Esophagus (tissue), 2 donors: ENCODE results near the gene DUOX1. TPM values are rescaled to one million over a fixed set of nuclear protein-coding genes. Genes with fewer than 3 reads are reported as not detected.
"Not testable (repeated sequence)": the region's sequence is repeated elsewhere in the genome, so short reads cannot be mapped to it uniquely, and the experiment has no call there.

Experiments used
- H3K27ac ChIP-seq, 2 donors: one replicate each; pipeline ENCODE4 v1.5.1; 2013; ENCODE audit warnings: low read depth in 2 of 2, mild to moderate bottlenecking in 2 of 2, inconsistent platforms in 1 of 2, low read length in 1 of 2, moderate library complexity in 1 of 2
- H3K27me3 ChIP-seq, 2 donors: one replicate each; pipeline ENCODE4 v1.6.1; 2013; ENCODE audit warnings: low read length in 2 of 2, control low read depth in 1 of 2, mild to moderate bottlenecking in 1 of 2; ENCODE audit not compliant: insufficient read depth in 2 of 2, control insufficient read depth in 1 of 2
- H3K36me3 ChIP-seq, 2 donors: one replicate each; pipeline ENCODE4 v1.6.1; 2013; ENCODE audit warnings: low read length in 1 of 2; ENCODE audit not compliant: control insufficient read depth in 2 of 2, insufficient read depth in 2 of 2
- H3K4me1 ChIP-seq, 2 donors: one replicate each; pipeline ENCODE4 v1.6.1; 2013; ENCODE audit warnings: low read length in 1 of 2; ENCODE audit not compliant: control insufficient read depth in 2 of 2, insufficient read depth in 2 of 2
- H3K4me3 ChIP-seq, 2 donors: one replicate each; pipeline ENCODE4 v1.5.1; 2013; ENCODE audit warnings: low read length in 2 of 2, mild to moderate bottlenecking in 2 of 2, low read depth in 1 of 2, moderate library complexity in 1 of 2
- H3K9me3 ChIP-seq, 2 donors: one replicate each; pipeline ENCODE4 v1.6.1; 2013; ENCODE audit warnings: mild to moderate bottlenecking in 2 of 2, low read depth in 1 of 2, low read length in 1 of 2, moderate library complexity in 1 of 2; ENCODE audit not compliant: control insufficient read depth in 2 of 2, insufficient read depth in 1 of 2
- WGBS, 2 donors: extraction: QIAGEN DNeasy Blood & Tissue Kit; methylation state at CpG; one replicate each; pipeline ENCODE4 v1.1.7; 2013; 5-methylcytosine and 5-hydroxymethylcytosine counted together
- polyA plus RNA-seq, 2 donors: library from polyadenylated mRNA; stranded (reverse); fragments of 200-250 nt; gene quantifications; one replicate each; pipeline ENCODE4 v1.2.3, GENCODE V29; 2013
- donor health status: healthy with polysubstance abuse.
- donor health status: Bipolar disorder and iron deficiency.

The DUOX1 gene
- polyA plus RNA-seq, 2 donors = 64.7 to 111 TPM

DNA sequence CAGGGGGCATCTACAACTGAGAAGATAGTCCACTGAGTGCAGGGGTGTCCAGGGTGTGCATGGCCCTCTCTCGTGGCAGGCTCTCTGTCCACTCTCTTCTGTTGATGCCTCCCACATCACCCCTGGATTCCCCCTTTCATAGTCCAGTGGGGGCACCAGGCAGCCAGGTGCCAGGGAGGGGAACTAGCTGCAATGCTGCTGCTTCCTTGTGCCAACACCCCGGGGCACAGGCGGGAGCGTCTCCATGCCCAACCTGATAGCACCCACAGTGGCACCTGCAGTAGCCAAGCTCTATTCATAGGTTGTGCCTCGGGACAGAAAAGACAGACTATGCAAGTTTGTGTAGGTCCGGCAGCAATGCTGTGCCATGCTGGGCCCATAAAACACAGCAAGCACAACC is 27.6 kb upstream of the DUOX1 start:
- H3K27ac ChIP-seq = no peak overlapping the region
- no peak overlapping the region for H3K4me3 ChIP-seq
- peaks cover 0 to 3% of the 10 kb centered on the region in 2 donors for H3K36me3 ChIP-seq
- H3K9me3 ChIP-seq = no peaks in the 10 kb centered on the region
- no peaks in the 10 kb centered on the region for H3K27me3 ChIP-seq
- 78 to 81% methylated on average over 6 of the region's 6 CpGs for WGBS, 2 donors
- H3K4me1 ChIP-seq = peaks cover 0 to 4% of the 10 kb centered on the region in 2 donors

DNA sequence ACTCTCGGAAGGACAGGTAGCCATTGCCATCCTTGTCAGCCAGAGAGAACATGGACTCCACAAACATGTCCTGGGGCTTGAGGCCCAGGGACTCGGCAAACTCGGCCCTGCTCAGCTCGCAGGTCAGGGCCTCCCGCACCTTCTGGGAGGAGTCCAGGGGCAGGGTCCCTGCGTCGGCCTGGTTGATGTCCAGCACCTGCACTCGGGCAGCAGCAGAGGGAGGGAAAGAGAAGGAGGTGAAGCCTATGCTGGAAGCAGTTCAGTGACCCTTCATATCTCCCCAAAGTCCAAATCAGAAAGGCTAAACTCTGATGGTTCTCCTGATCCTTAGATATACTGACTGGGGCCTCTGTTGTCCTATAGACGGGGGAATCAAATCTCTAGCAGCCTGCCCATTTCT is 25.6 kb upstream of the DUOX1 start:
- WGBS, 2 donors = 86 to 96% methylated on average over 9 of the region's 9 CpGs
- not testable (repeated sequence) for H3K27ac ChIP-seq, H3K4me3 ChIP-seq, H3K36me3 ChIP-seq, H3K4me1 ChIP-seq, H3K27me3 ChIP-seq, H3K9me3 ChIP-seq

DNA sequence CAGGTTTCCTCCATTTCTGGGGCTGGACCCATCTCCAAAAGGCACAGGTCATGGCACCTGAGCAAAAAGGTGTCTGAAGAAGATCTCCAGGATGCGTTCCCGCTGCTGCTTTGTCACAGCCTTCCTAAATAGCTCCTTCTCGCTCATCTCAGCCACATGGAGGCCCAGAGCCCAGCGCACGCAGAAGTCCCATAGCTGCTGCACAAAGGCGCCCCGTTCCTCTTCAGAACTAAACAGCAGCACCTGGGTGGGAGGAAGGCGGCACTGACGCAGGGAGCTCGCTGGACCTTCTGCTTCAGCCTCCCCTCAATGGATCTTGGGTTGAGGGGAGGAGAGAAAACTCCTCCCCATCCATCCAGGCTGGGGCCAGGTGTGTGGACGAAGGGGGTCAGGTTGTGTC is 24.2 kb upstream of the DUOX1 start:
- Histone ChIP-seq H3K4me3 (no peak overlapping the region), H3K4me1 (peaks cover 0 to 4% of the 10 kb centered on the region in 2 donors), H3K9me3 (no peaks in the 10 kb centered on the region), H3K27ac (no peak overlapping the region), H3K27me3 (no peaks in the 10 kb centered on the region), H3K36me3 (peaks cover 0 to 3% of the 10 kb centered on the region in 2 donors)
- WGBS, 2 donors = 90 to 92% methylated on average over 11 of the region's 11 CpGs

DNA sequence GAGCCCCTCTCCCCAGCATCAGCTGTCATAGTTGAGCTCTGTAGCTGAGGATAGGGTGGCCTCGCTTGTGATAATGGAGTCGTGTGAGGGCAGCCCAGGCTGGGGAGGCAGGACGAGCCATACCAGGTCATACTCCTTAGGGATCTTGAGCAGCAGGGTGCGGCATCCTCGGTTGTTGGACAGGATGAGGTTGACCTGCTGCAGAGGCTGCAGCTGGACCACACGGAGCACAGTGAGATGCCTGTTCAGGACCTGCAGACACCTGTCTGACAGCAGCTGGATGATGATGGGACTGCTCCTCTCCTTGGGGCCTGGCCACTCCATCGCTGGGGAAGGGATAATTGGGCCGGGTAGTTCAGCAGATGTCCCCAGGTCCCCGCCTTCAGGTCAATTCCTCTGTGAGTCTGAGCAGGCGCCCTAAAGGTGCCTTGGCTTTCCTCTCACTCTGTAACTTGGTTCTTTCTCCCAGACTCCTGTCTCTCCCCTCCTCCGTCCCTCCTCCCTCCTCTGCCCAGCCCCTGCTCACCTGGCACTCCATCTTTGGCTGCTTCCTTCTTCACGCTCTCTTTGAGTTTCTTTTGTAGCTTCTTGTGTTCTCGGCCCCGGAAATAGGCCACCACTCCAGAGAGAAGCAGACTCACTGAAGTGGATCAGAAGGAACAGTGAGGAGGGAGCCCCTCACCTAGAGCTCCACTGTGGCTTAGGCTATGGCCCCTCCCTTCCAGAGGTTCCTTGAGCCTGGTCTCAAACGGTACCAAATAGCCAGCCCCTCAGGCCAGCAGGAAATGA is 23.6 kb upstream of the DUOX1 start:
- H3K36me3 ChIP-seq = peaks cover 0 to 3% of the 10 kb centered on the region in 2 donors
- 80 to 82% methylated on average over 15 of the region's 15 CpGs for WGBS, 2 donors

DNA sequence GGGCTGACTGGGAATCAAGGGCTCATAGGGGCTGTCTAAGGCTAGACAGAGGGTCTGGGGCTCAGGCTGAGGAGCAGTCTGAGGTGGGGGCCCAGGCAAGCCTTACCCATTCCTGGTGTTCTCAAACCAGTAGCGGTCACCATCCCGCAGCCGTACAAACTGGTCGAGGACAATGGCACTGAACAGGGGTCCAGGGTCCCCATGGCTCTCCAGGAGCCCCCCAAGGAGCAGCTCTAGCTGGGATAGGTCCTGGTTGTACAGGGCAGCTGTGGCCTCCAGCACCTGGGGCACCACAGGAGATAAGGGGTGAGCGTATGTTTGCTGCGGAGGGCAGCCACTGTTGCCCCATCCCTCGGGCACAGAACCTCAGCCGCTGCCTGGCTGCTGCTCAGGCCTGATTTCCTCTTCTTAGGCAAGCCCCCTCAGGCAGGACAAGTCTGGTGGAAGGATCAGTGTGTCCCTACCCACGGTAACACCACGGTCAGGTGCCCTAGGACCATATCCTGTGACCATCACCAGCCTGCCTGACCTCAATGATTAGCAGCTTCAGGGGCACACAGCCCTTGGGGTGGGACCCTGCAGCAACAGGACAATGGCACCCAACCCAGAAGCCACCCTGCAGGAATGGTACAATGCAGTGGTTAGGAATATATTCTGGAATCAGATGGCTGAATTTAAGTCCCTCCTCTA is 21.7 kb upstream of the DUOX1 start:
- Histone ChIP-seq H3K27ac (no peak overlapping the region), H3K4me3 (no peak overlapping the region), H3K9me3 (peaks cover 0 to 3% of the 10 kb centered on the region in 2 donors), H3K4me1 (peaks cover 0 to 9% of the 10 kb centered on the region in 2 donors), H3K36me3 (peaks cover 0 to 3% of the 10 kb centered on the region in 2 donors), H3K27me3 (peaks cover 0 to 8% of the 10 kb centered on the region in 2 donors)
- 91 to 92% methylated on average over 10 of the region's 10 CpGs for WGBS, 2 donors

More for the DNA sequence above, 23.6 kb upstream of the DUOX1 start:
- H3K9me3 ChIP-seq = no peaks in the 10 kb centered on the region
- H3K27ac ChIP-seq = no peak overlapping the region
- H3K4me3 ChIP-seq = no peak overlapping the region
- peaks cover 0 to 4% of the 10 kb centered on the region in 2 donors for H3K4me1 ChIP-seq
- no peaks in the 10 kb centered on the region for H3K27me3 ChIP-seq

DNA sequence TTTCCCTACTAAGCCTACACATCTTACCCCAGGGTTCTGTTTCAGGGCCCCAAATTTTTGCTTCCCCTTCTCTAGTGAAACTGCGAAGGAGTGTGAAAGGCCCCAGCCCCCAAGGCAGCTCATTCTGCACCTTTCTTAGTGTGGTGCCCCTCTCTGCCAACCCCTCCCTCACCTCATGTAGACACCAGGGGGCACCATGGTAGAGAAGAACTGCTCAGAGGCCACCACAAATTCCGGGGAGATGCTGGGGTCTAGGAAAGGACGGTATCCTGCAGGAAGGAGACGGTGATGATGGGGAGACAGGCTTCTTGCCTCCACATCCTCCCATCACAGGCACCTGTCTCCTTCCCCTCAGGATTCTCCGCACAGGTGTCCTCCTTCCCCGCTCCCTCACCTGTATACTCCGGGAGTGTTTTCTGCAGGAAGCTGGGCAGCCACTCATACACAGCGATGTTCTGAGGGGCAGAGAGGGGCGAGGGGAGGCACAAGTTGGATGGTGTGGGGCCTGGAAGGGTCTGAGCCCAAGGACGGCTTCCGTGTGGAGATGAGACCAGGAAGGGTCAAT is 19.5 kb upstream of the DUOX1 start:
- H3K4me3 ChIP-seq = no peak overlapping the region
- H3K27ac ChIP-seq = no peak overlapping the region
- H3K27me3 ChIP-seq = peaks cover 0 to 18% of the 10 kb centered on the region in 2 donors
- peaks cover 0 to 3% of the 10 kb centered on the region in 2 donors for H3K36me3 ChIP-seq
- 56 to 60% methylated on average over 11 of the region's 11 CpGs for WGBS, 2 donors
- H3K9me3 ChIP-seq = peaks cover 0 to 3% of the 10 kb centered on the region in 2 donors
- peaks cover 6 to 25% of the 10 kb centered on the region in 2 donors for H3K4me1 ChIP-seq

DNA sequence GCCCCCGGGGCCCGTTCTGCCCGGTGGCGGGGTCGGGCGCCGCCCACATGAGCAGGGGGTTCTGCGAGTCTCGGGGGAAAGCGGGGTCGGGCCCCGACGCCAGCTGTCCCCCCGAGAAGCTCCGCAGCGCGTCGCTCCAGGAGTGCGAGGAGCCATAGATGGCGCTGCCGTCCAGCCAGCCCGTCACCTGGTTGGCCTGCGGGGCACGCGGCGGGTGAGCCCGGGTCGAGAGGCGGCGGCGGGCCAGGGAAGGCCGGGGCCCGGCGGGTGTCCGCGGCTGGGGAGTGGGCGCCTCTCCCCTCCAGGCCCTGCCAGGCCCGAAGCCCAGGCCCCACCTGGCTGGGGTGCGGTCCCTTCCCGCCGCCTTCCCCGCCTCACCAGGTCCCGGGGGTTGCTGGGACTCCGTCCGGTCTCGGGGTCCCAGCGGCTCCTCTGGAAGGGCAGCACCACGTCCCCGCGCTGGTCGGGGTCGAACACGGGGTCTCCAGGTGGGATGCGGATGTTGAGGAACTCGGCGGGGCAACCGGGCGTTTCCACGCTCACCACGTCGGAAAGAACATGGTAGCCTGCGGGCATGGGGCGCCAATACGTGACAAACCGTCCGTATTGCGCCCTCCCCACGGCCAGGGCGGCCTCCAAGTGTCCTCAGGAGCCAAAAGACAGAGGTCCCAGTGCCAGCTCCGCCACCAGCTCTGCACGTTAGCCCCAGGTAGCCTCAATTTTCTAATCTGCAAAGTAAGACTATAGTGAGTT is 18.2 kb upstream of the DUOX1 start:
- peaks cover 0 to 19% of the 10 kb centered on the region in 2 donors for H3K27me3 ChIP-seq
- H3K36me3 ChIP-seq = peaks cover 0 to 2% of the 10 kb centered on the region in 2 donors
- H3K4me1 ChIP-seq = peaks cover 8 to 26% of the 10 kb centered on the region in 2 donors
- peaks cover 0 to 3% of the 10 kb centered on the region in 2 donors for H3K9me3 ChIP-seq
- H3K27ac ChIP-seq = no peak overlapping the region
- peak overlapping the region; percentile 12 to 34 for H3K4me3 ChIP-seq
- 8 to 11% methylated on average over 55 to 70 of the region's 71 CpGs for WGBS, 2 donors

DNA sequence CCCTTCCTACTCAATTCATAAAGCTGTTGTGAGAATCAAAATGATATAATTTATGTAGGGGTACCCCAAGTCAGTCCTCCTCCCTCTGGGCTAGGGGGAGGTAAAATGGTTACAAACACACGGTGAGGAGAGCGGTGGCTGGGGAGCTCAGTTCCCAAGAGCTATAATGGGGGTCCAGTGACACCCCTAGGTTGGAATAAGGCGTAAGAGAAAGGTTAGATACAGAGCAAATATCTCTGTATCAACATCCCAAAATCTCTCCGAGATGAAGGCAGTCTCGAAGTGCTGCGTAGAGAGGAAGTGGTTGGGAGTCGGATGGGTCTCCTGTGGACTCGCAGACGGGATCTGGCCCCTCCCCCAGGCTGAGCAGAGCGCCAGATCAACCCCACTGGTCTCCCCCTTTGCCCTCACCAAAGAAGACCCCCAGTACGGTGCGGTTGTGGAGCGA is 17.6 kb upstream of the DUOX1 start:
- Histone ChIP-seq H3K4me3 (peak overlapping the region; percentile 38 to 42), H3K36me3 (no peaks in the 10 kb centered on the region), H3K9me3 (peaks cover 0 to 3% of the 10 kb centered on the region in 2 donors), H3K27ac (no peak overlapping the region), H3K27me3 (peaks cover 0 to 21% of the 10 kb centered on the region in 2 donors), H3K4me1 (peaks cover 11 to 32% of the 10 kb centered on the region in 2 donors)
- WGBS, 2 donors = 8 to 9% methylated on average over 13 of the region's 13 CpGs
